ENCODE results near the gene ANO7.

ANO7 gene

DNA sequence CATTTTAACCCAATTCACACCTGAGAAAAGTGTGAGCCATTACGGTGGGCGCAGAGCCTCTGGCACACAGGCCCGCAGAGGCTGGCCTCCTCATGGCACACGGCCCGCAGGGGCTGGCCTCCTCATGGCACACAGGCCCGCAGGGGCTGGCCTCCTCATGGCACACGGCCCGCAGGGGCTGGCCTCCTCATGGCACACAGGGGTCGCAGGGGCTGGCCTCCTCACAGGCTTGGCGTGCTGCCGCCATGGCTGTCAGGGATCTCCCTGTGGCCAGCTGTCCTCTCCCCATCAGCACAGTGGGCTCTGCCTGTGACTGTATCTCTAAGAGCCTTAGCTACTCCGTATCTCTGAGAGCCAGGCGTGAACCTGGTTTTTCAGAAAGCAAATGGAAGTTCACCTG is 24.6 kb downstream of the ANO7 start:
- no peak for DNase-seq (ENCODE audit: low spot score)

DNA sequence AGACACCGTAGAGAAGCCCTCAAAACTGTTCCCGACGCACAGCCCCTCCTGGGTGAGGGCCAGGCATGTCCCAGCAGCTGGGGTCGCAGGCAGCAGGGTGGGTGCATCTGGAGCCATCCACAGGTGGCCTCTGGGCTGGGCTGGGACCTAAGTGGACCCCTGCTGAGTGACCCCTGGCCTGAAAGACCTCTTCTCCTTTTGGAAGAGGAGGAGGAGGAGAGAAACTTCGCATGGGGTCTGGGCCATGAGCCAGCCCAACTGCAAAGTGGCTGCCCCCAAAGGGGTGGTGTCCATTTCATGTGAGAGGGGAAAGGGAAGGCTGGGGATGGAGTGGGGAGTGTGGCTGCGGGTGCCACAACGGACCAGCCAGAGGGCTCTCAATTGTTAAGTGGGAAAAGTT is 25.1 kb downstream of the ANO7 start:
- no peak for DNase-seq (ENCODE audit: low spot score)

DNA sequence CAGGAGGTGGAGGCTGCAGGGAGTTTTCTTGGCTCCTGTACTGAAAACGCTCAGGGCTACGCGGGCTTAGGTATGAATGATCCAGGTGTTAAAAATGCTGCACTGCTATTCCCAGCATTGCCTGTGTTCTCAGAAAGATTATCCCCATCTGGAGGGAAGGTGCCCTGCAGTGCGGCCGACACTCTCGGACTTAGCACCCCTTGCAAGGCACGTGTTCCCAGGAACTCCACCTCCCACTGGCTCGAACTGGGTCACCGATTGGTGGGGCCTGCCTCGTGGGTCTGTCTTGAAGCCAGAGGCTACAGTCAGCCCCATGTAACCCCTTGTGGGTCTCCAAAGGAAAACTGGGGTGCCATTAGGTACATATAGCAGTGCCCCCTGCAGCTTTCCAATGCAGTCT is 25.7 kb downstream of the ANO7 start:
- no peak for DNase-seq (ENCODE audit: low spot score)

DNA sequence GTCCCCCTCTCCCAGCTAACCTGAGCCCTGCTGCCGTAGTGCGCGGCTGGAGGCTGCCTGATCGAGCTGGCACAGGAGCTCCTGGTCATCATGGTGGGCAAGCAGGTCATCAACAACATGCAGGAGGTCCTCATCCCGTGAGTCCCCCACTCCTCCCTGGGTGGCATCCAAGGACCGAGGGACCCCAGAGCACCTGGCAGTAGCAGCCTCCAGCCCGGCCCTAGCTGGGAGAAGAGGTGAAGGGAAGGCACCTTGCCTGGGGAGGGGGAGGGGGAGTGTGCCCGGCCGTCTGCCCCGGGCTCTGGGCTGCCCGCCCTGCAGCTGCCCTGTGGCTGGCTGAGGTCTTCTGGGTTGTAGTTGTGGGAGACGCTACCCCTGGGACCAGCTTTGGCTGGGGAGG is 26.3 kb downstream of the ANO7 start:
- no peak for DNase-seq (ENCODE audit: low spot score)

DNA sequence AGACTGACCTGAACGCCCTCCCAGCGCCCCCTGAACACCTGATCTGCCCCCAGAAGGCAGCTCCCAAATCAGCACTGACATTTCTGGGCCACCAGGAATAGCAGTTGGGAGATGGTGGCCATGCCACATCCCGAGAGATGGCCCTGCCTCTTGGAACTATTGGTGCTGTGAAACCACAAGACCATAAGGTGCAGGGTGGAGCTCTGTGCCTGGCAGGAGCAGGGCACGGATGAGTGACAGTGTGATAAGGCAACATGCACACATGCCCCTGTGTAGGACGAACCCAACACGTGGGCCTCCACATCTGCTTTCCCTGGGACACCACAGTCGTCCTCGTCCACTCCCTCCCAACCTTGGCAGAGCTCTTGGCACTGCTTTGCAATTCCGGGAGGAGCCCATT is 26.9 kb downstream of the ANO7 start:
- DNase-seq (ENCODE audit: low spot score) = no peak

DNA sequence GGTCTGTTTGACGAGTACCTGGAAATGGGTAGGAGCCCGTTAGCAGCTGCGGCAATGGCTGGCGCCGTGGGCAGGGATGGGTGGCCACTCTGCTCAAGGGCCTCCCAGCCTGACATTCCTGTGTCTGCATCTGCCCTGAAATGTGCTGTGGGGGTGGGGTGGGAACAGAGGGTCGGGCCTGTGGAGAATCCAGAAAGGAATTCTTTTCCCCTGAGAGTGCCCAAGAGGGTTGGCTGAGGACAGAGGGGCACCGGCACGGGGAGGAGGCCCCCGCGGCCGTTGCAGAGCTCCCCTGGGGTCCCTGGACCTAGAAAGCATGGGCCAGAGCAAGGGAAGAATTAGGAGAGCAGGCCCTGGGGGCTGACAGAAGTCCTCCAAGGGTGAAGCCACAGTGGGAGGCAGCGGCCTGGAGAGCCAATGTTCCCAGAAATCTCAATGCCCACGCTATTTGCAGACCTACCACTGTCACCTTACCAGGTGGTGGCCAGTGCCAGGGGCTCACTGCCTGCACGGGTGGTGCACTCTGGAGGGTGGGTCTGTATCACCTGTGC is 27.8 kb downstream of the ANO7 start:
- no peak for DNase-seq (ENCODE audit: low spot score)

DNA sequence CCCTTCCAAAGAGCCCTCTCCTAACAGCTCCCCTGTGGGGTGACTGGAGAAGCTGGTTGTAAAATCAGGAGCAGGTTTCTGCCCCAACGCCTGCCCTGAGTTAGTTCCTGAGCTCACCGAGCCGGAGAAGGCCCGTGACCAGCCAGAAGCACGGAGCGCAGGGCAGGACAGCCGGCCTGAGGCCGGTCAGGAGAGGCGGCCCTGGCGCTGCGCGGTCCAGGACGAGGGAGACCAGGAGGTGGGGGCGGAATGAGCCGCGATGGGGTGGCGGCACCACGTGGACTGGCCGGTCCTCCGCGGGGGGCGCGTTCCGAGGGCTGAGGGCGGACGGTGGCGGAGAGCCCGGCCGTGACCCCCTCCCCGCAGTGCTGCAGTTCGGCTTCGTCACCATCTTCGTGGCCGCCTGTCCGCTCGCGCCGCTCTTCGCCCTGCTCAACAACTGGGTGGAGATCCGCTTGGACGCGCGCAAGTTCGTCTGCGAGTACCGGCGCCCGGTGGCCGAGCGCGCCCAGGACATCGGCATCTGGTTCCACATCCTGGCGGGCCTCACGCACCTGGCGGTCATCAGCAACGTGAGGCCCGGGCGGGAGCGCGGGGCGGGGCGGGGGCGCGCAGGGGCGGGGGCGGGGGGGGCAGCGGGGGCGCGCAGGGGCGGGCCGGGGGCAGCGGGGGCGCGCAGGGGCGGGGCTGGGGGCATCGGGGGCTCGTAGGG is 29.0 kb downstream of the ANO7 start:
- DNase-seq (ENCODE audit: low spot score) = peak; percentile 87

DNA sequence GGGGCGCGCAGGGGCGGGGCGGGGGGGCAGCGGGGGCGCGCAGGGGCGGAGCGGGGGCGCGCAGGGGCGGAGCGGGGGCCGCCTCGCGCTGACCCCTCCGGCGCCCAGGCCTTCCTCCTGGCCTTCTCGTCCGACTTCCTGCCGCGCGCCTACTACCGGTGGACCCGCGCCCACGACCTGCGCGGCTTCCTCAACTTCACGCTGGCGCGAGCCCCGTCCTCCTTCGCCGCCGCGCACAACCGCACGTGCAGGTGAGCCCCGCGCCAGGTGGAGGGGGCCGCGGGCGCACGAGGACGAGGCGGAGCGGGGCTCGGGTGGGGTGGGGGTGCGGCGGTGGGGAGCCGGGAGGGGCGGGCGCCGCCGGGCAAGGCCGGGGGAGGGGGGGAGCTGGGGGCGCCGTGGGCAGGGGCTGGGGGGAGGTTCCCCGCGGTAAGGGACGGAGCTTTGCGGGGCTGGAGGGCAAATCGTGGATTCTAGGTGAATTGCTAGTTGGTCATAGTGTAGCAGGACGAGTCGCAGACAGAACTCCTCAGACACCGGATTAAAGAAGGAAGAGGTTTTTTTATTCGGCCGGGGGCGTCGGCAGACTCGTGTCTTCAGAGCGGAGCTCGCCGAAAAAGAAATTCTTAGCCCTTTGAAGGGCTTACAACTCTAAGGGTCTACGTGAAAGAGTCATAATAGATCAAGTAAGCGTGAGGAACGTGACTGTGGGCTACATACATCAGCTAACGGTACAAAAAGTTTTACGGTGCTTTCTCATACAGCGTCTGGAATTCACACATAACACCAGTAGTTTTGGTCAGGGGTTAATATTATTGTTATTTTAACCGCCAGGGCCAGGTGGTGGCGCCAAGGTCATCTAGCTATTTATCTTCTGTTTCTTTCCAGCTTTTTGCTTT is 29.9 kb downstream of the ANO7 start:
- DNase-seq (ENCODE audit: low spot score) = peak; percentile 64

DNA sequence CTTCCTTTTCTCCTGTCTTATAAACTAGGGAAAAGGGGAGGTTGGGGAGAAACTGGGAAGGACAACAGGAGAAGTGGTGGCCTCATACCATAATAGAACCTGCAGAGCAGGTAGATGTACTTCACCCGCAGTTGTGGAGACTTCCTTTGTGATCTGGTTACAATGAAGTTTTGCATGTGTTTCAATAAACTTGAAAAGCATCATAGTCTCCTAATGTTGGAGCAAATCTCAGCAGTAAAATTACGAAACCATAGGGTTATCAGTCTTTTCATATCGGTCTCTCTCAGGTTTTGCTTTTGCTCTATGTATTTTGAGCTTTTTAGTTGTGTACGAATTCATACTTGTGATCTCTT is 30.5 kb downstream of the ANO7 start:
- DNase-seq (ENCODE audit: low spot score) = no peak

DNA sequence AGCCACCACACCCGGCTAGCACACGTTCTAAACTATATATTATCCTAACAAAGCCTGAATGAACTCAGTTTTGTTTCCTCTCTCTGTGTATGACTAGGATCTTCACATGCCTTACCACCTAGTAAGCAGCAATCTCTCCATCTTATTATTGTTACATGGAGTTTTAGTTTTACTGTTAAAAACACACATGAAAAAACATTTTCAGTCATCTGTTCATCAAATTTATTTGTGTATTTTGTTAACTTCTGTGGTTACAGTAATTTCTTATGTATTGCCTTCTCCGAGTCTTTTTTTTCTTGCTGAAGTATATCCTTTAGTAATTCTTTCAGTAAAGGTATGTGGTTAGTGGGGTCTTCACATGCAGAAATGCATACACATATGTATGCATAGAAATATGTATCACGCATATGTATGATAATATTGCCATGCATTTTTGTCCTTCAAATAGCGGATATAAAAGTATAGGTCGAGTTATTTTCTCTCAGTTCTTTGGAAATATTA is 31.4 kb downstream of the ANO7 start:
- DNase-seq (ENCODE audit: low spot score) = no peak

DNA sequence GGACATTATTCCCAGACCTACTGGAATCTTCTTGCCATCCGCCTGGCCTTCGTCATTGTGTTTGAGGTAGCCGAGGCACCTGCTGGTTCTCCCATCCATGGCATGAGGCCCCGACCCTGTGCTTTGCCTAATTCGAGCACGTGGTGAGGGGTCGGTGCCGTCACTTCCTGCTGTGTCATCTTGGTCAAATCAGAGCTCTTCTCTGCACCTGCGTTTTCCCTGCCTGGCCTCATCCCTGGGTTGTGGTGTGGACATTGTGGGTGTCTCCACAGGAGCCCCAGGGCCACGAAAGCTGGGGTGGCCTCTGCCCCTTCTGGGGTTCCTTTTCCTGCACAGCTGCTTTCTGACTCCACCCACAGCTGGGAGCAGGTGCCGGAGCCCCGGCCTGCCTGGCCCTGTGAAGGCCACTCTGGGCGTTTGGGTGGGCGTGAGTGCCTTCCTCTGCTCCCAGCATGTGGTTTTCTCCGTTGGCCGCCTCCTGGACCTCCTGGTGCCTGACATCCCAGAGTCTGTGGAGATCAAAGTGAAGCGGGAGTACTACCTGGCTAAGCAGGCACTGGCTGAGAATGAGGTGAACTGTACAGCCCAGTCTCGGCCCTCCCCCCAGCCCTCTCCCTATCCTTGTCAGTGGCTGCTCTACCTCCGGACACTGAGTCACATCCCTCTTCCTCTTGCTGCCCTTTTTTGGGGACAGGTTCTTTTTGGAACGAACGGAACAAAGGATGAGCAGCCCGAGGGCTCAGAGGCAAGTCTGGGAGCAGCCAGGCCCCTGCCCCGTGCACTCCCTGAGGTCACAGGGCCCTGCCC is 34.9 kb downstream of the ANO7 start:
- DNase-seq (ENCODE audit: low spot score) = no peak

DNA sequence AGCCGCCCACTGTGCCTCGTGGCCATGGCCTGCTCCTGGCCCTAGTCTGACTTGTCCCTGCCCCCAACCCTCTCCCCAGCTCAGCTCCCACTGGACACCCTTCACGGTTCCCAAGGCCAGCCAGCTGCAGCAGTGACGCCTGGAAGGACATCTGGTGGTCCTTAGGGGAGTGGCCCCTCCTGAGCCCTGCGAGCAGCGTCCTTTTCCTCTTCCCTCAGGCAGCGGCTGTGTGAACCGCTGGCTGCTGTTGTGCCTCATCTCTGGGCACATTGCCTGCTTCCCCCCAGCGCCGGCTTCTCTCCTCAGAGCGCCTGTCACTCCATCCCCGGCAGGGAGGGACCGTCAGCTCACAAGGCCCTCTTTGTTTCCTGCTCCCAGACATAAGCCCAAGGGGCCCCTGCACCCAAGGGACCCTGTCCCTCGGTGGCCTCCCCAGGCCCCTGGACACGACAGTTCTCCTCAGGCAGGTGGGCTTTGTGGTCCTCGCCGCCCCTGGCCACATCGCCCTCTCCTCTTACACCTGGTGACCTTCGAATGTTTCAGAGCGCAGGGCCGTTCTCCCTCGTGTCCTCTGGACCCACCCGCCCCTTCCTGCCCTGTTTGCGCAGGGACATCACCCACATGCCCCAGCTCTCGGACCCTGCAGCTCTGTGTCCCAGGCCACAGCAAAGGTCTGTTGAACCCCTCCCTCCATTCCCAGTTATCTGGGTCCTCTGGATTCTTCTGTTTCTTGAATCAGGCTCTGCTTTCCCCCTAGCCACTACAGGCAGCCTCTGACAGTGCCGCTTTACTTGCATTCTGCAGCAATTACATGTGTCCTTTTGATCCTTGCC is 35.8 kb downstream of the ANO7 start:
- DNase-seq (ENCODE audit: low spot score) = no peak

DNA sequence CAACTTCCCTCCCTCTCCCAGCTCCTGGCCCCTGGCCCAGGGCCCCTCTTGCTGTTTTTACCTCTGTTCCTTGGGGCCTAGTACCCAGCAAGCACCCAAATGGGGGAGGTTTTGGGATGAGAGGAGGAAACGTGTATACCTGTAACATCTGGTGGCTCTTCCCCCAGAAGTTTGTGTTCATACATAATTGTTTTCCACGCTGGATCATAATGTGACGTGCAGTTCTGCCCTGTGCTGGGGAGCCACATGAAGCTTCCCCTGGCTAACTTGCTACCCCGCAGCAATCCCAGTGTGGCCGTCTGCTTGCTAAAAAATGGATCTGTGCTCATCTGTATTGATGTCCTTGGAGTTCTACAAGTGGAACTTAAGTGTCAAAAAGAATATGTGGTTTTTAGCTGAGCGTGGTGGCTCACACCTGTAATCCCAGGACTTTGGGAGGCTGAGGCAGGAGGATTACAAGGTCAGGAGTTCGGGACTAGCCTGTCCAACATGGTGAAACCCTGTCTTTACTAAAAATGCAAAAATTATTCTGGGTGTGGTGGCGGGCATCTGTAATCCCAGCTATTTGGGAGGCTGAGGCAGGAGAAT is 36.5 kb downstream of the ANO7 start:
- DNase-seq (ENCODE audit: low spot score) = no peak

DNA sequence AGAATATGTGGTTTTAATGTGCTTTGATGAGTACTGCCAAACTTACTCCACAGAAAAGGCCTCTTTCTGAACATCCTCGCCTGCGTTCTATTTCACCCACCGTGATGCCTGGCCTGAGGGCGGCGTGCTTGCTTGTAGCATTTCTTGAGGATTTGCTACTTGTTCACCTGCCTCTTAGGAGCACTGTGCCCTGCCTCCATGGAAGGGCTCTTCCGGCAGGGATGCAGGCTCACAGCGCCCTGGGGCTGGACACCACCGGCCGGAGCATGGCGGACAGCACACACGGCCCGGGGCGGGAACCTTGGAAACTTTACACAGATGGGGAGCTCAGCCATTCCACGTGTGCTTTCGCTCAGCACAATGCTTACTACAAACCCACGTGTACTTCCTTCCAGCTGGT is 37.1 kb downstream of the ANO7 start:
- DNase-seq (ENCODE audit: low spot score) = no peak

DNA sequence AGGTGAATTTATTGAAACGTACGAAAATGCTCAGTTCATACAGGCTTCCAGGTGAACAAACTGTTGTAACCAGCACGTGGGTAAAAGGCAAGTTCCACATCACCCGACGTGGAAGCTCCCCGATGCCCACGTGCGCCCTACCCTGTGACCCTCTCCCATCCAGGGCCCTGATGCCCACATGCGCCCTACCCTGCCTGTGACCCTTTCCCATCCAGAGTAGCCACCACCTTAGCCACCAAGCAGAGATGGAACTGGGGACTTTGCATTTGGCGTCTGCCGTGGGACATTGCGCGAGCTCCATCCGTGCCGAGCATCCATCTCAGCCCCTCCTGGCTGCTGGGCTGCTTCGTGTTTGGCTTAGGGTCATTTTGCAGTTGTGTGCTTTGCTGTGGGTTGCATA is 37.5 kb downstream of the ANO7 start:
- no peak for DNase-seq (ENCODE audit: low spot score)

DNA sequence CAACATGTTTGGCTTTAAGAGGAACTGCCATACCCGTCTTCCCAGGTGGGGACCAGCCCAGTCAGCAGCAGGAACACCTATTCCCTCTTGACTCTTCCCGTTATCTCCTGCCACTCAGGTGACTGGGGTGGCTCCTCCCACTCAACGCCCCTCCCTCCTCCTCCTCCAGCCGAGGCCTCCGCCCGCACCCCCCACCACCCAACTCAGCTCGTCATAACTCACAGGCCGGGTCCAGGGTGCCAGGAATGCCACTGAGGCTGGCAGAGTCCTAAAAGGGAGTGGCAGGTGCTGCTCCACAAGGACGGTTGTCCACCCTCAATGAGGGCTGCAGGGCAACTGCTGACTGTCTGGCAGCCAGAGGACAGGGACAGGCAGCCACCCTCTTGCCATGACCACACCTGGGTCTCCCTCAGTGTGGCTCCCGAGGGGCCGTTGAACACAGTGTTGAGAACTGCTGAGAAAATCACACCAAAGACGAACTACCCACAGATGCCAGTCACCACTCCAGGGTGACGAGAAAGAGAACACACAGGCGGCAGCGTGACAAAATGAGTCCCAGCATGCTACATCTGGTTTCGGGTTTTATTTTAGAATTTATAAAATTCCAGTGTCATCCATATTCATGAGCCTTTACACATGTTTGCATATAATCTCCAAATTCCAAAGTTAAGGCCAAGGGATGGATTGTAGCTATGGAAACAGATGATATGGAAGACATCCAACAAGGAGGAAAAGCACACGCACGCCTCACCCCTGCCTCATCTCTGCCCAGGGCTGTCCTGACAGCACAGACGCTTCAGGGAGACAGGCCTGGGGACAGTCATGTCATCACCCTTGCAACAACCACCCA is 38.5 kb downstream of the ANO7 start:
- no peak for DNase-seq (ENCODE audit: low spot score)

DNA sequence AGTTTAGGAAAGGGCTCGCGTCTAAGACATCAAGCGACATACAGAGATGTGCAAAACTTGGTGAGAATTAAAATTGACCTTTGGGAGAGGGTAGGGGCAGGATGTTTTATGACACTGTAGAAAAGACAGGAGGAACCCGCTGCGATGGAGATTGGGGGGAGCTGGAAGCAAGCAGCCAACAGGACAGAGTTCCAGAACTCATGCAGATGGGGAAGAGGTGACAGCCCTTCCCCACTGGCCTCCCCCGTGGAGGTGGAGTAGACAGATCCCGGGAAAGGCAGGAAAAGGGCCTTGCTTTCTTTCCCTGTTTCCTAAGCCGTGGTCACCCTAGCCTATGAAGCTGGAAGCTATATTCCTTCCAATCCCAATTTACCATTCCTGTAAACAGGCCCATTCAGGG is 39.1 kb downstream of the ANO7 start:
- DNase-seq (ENCODE audit: low spot score) = no peak

DNA sequence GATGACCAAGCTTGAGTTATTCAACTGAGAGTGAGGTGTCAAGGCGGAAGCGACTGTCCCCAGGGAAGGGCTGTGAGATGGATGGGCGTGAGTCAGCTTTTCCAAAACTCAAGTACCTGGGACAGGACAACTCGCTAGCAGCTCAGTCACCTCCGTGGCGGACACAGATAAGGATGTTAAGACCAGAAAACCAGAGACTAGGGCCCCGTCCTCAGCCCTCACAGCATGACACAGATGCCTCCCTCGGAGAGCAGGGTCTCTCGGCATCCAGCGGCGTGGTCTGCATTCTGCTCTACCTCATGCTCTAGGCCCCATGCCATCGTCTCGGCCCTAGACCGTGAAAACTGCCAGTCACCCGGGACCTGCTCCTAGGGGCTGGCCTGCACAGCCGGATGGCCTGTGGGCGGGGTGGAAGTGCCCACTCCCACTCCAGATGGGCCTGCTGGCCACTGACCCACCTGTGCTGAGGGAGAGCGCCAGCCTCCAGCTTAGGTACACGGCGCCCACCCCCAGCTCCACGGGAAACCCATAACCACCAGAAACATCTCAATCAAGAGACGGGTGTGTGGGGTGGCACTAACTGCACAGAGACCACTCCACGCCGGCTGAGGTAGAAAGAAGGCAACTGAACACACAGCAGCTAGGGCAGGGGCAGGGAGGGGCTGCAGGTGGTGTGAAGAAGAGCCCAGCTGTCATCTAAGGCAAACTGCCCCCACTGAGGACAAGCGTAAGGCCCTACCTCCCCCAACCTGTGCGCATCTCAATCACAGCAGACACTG is 39.8 kb downstream of the ANO7 start:
- DNase-seq (ENCODE audit: low spot score) = no peak

DNA sequence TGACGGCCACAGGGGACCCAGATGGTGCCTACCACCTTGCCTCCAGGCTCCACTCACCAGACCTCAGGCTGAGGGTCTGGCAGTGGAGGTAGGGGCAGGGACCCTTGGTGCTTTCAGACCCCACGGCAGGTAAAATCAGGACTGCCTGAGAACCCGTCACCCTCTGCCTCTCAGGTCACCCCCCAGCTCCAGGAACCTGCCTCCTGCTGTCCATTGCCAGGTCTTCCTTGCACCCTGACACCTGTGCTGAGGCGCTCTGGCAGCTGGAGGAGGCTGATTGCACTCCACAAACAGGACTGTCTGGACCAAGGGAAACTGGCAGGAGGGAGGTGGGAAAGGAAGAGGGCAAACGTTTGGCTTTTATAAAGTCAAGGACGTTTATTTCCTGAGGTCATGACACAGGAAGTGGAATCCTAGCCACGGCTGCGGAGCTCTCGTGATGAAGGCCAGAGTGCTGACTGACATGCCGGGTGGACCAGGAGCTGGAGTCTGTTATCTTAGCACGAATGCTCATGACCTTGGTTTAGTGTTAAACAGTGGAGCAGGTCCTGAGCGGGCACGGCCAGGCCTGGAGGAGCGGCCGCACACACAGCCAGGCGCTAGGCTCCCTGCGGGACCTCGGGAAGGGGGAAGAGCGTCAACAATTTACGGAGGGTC is 40.5 kb downstream of the ANO7 start:
- DNase-seq (ENCODE audit: low spot score) = no peak

Measured in germinal center (tissue), 1 donor.